IMR-90 (cell line): Measurements from ENCODE around the gene MINDY3. TPM values are rescaled to one million over a fixed set of nuclear protein-coding genes. Genes with fewer than 3 reads are reported as not detected.

ENCODE experiments used
- ATAC-seq: fragments of 200-7000 bp; cut with Tn5 transposase; 2 replicates; pipeline ENCODE4 v1.9.1; 2020; ENCODE audit warnings: low read depth, mild to moderate bottlenecking, moderate library complexity
- BruUV-seq: library from RNA; stranded (reverse); fragments of 400-500 nt; replicated peaks from 2 replicates; lab custom pipeline; 2021; lab: Mats Ljungman, UMichigan
- CTCF ChIA-PET: fragments of 300-600 bp; formaldehyde crosslinking; extraction: SDS; loops from one replicate; lab custom pipeline; 2021; ENCODE audit warnings: antibody characterized with exemption; lab: Yijun Ruan, JAX
- POLR2A ChIA-PET: fragments of 300-600 bp; sonication (Branson Sonifier 250); formaldehyde crosslinking; loops from one replicate; lab custom pipeline; 2022; ENCODE audit warnings: antibody characterized with exemption; ENCODE audit not compliant: unreplicated experiment; lab: Charles Lee
- DNase-seq: peaks from one replicate; pipeline ENCODE4 v3.0.0; 2013
- H2AFZ ChIP-seq: replicated peaks from 2 replicates; pipeline ENCODE3; 2013; ENCODE audit warnings: low read length, mild to moderate bottlenecking; ENCODE audit not compliant: poor library complexity
- H2AK5ac ChIP-seq: 2 replicates; pipeline ENCODE4 v1.6.1; 2013; ENCODE audit warnings: low read depth, low read length, inconsistent platforms
- H2AK9ac ChIP-seq: replicated peaks from 2 replicates; pipeline ENCODE3; 2013; ENCODE audit warnings: mild to moderate bottlenecking, low read depth, low read length, moderate library complexity; ENCODE audit not compliant: poor library complexity
- H2BK120ac ChIP-seq: 2 replicates; pipeline ENCODE4 v1.6.1; 2013; ENCODE audit warnings: low read depth, low read length, inconsistent platforms
- H2BK15ac ChIP-seq: 3 replicates; pipeline ENCODE4 v1.6.1; 2013; ENCODE audit warnings: low read depth, low read length, inconsistent platforms
- H2BK20ac ChIP-seq: 2 replicates; pipeline ENCODE4 v1.6.1; 2013; ENCODE audit warnings: low read depth, mild to moderate bottlenecking, inconsistent platforms, low read length, moderate library complexity
- H2BK5ac ChIP-seq: 2 replicates; pipeline ENCODE4 v1.6.1; 2013; ENCODE audit warnings: mild to moderate bottlenecking, low read depth, low read length, inconsistent platforms; ENCODE audit not compliant: poor library complexity, severe bottlenecking
- H3K14ac ChIP-seq: replicated peaks from 2 replicates; pipeline ENCODE4 v1.6.1; 2013; ENCODE audit warnings: low read depth, low read length, inconsistent platforms
- H3K18ac ChIP-seq: 2 replicates; pipeline ENCODE4 v1.6.1; 2013; ENCODE audit warnings: low read depth, low read length, control low read depth
- H3K23ac ChIP-seq: 2 replicates; pipeline ENCODE4 v1.6.1; 2013; ENCODE audit warnings: low read depth, low read length, inconsistent platforms
- H3K27ac ChIP-seq: 2 replicates; pipeline ENCODE4 v1.5.1; 2013; ENCODE audit warnings: mild to moderate bottlenecking, control low read depth, low read length; ENCODE audit not compliant: insufficient read depth
- H3K27me3 ChIP-seq: 2 replicates; pipeline ENCODE4 v1.6.1; 2013; ENCODE audit warnings: low read length; ENCODE audit not compliant: control insufficient read depth, insufficient read depth
- H3K36me3 ChIP-seq: 2 replicates; pipeline ENCODE4 v1.6.1; 2013; ENCODE audit warnings: low read length, mixed read lengths; ENCODE audit not compliant: control insufficient read depth, insufficient read depth
- H3K4ac ChIP-seq: 2 replicates; pipeline ENCODE4 v1.6.1; 2013; ENCODE audit warnings: low read depth, low read length, inconsistent platforms
- H3K4me1 ChIP-seq: 2 replicates; pipeline ENCODE4 v1.6.1; 2013; ENCODE audit warnings: low read length, mixed read lengths; ENCODE audit not compliant: control insufficient read depth, insufficient read depth
- H3K4me2 ChIP-seq: 2 replicates; pipeline ENCODE4 v1.6.1; 2013; ENCODE audit warnings: low read depth, mild to moderate bottlenecking, control low read depth, low read length, moderate library complexity
- H3K4me3 ChIP-seq: 2 replicates; pipeline ENCODE4 v1.5.1; 2013; ENCODE audit warnings: low read depth, mild to moderate bottlenecking, control low read depth, low read length, moderate library complexity; ENCODE audit not compliant: insufficient read depth
- H3K56ac ChIP-seq: 2 replicates; pipeline ENCODE4 v1.6.1; 2013; ENCODE audit warnings: low read length, inconsistent platforms; ENCODE audit not compliant: insufficient read depth; ENCODE audit errors: extremely low read depth
- H3K79me1 ChIP-seq, 2 experiments: 2 replicates each; pipeline ENCODE4 v1.6.1; 2013; ENCODE audit warnings: low read length in 2 of 2, inconsistent platforms in 1 of 2, low read depth in 1 of 2
- H3K9ac ChIP-seq: 2 replicates; pipeline ENCODE4 v1.6.1; 2013; ENCODE audit warnings: low read depth, low read length, control low read depth
- H3K9me1 ChIP-seq: 2 replicates; pipeline ENCODE4 v1.6.1; 2013; ENCODE audit warnings: low read length, inconsistent platforms; ENCODE audit not compliant: insufficient read depth
- H3K9me3 ChIP-seq: 2 replicates; pipeline ENCODE4 v1.6.1; 2013; ENCODE audit warnings: low read length; ENCODE audit not compliant: control insufficient read depth, insufficient read depth
- H4K20me1 ChIP-seq: 2 replicates; pipeline ENCODE4 v1.6.1; 2013; ENCODE audit warnings: low read length, inconsistent platforms; ENCODE audit not compliant: insufficient read depth
- H4K5ac ChIP-seq: 2 replicates; pipeline ENCODE4 v1.6.1; 2013; ENCODE audit warnings: mild to moderate bottlenecking, low read depth, low read length, control low read depth
- H4K8ac ChIP-seq, 2 experiments: 2 replicates each; pipeline ENCODE4 v1.6.1; 2013; ENCODE audit warnings: low read depth in 2 of 2, low read length in 2 of 2, control low read depth in 1 of 2, inconsistent platforms in 1 of 2
- H4K91ac ChIP-seq: 2 replicates; pipeline ENCODE4 v1.6.1; 2013; ENCODE audit warnings: low read depth, low read length, inconsistent platforms; ENCODE audit not compliant: insufficient read depth
- BHLHE40 ChIP-seq: fragments of 150-350 bp; IDR thresholded peaks from 2 replicates; pipeline ENCODE4 v1.6.1; 2016; ENCODE audit warnings: mild to moderate bottlenecking, low read depth, low read length
- CEBPB ChIP-seq: IDR thresholded peaks from 2 replicates; pipeline ENCODE4 v1.6.1; 2012; ENCODE audit warnings: low read depth, low read length, improper control_type of control experiment
- MAZ ChIP-seq: IDR thresholded peaks from 2 replicates; pipeline ENCODE4 v1.6.1; 2012; ENCODE audit warnings: low read depth, mild to moderate bottlenecking, low read length, improper control_type of control experiment, moderate library complexity, borderline replicate concordance
- MXI1 ChIP-seq: IDR thresholded peaks from 2 replicates; pipeline ENCODE4 v1.6.1; 2012; ENCODE audit warnings: low read depth, mild to moderate bottlenecking, low read length, moderate library complexity, borderline replicate concordance
- NFE2L2 ChIP-seq: fragments of 150-350 bp; IDR thresholded peaks from 2 replicates; pipeline ENCODE4 v1.6.1; 2016; ENCODE audit warnings: low read depth, mild to moderate bottlenecking, low read length
- RAD21 ChIP-seq: IDR thresholded peaks from 2 replicates; pipeline ENCODE4 v1.6.1; 2012; ENCODE audit warnings: low read length, improper control_type of control experiment
- RCOR1 ChIP-seq: IDR thresholded peaks from 2 replicates; pipeline ENCODE4 v1.6.1; 2012; ENCODE audit warnings: mild to moderate bottlenecking, low read length, improper control_type of control experiment; ENCODE audit not compliant: insufficient replicate concordance
- SMC3 ChIP-seq: fragments of 150-350 bp; IDR thresholded peaks from 2 replicates; pipeline ENCODE4 v1.6.1; 2016; ENCODE audit warnings: low read depth, mild to moderate bottlenecking, antibody characterized with exemption, low read length, moderate library complexity
- WGBS, 2 experiments: methylation state at CpG; one replicate each; pipeline versions ENCODE4 v1.1.5 to v1.1.7; 2013; ENCODE audit warnings: missing lambda C conversion rate in 2 of 2; ENCODE audit not compliant: insufficient read length in 1 of 2; ENCODE audit errors: extremely low coverage in 2 of 2; 5-methylcytosine and 5-hydroxymethylcytosine counted together
- dilution Hi-C: fragments of 300-500 bp; cut with HindIII; formaldehyde crosslinking; loops from one replicate; pipeline ENCODE4 v1.14.3; 2018; ENCODE audit warnings: low sequenced_read_pairs; ENCODE audit not compliant: unreplicated experiment
- in situ Hi-C: fragments of 300-500 bp; cut with MboI; formaldehyde crosslinking; loops from 3 replicates; pipeline ENCODE4 v1.14.3; 2019; ENCODE audit warnings: low sequenced_read_pairs, inconsistent platforms, mixed read lengths
- intact Hi-C: fragments of 100-400 bp; cut with micrococcal nuclease; formaldehyde crosslinking; loops from 2 replicates; pipeline ENCODE4 v1.10.0; 2022
- polyA plus RNA-seq, 3 experiments: library from polyadenylated mRNA; depleted of rRNA; stranded (reverse); fragments of >200 nt; gene quantifications; 2 replicates each; pipeline ENCODE4 v1.2.3, GENCODE V29; 2012; ENCODE audit warnings: low replicate concordance in 1 of 3
- total RNA-seq: library from RNA; depleted of rRNA; stranded (reverse); fragments of >200 nt; gene quantifications from 2 replicates; pipeline ENCODE4 v1.2.3, GENCODE V29; 2012
- TF ChIP-seq, protein P1 (sequence below): fragments of 150-350 bp; IDR thresholded peaks from 2 replicates; pipeline ENCODE4 v1.6.1; 2016; ENCODE audit warnings: low read depth, mild to moderate bottlenecking, low read length, moderate library complexity, borderline replicate concordance

Gene MINDY3
- total and polyA plus RNA-seq, 2 of the 4 experiments (the other 2 are of a cell fraction), result 13.9 to 14.5 TPM

DNA sequence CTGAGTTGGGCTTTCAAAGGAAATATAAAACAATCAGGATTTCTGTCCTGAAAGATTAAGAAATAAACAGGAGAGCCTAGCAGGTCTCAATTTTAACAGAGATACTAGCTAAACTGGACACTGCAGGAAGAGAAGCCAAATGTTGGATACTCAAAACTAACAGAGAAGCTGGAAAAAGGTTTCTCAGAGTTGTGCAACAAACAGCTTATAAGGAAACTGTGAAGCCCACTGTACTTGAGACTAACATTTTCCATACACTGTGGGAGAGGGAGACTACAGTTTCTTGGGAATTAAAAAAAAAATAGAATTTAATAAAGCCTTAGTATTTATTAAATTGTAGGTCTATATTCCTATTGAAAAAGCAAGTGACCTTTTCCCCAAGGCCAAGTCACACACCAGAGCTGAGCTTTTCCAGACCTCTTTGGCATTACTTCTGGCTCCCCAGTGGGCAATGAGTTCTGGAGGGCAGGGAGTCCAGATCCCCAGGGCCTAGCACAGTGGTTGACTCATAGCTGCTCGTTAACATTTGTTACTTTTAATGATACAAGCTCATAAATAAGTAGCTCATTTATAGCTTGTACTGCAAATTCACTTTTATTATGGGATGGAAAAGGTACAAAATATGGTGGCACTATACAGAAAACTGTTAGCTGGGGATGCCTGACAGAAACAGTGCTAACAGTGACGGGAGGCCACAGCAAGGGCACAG lies 68.3 kb downstream of the MINDY3 start:
- Histone ChIP-seq H2AK5ac (0 out of 2 replicates have a peak overlapping the region, but pooled peaks have one; percentile 44), H3K27me3 (no peaks in the 10 kb centered on the region), H4K8ac (no peak overlapping the region; a peak in 1 of 4 replicates), H3K9me1 (peaks cover 2% of the 10 kb centered on the region), H3K4ac (peak overlapping the region; percentile 45; the same call in 1 of the 2 replicates), H2BK120ac (no peak overlapping the region), H3K79me1 (peaks cover 2 to 5% of the 10 kb centered on the region in 2 experiments; a peak in 1 of 4 replicates), H4K5ac (no peak overlapping the region), H4K91ac (no peak overlapping the region), H2BK20ac (no peak overlapping the region), H3K36me3 (peaks cover 3% of the 10 kb centered on the region; the same call in 1 of the 2 replicates), H2AFZ (no peak overlapping the region), H3K9me3 (no peaks in the 10 kb centered on the region), H4K20me1 (no peaks in the 10 kb centered on the region), H2BK5ac (no peak overlapping the region), H2BK15ac (no peak overlapping the region), H3K18ac (no peak overlapping the region), H3K23ac (no peak overlapping the region), H3K27ac (peak overlapping the region; percentile 23; the same call in 1 of the 2 replicates), H3K56ac (no peak overlapping the region), H3K4me3 (no peak overlapping the region), H2AK9ac (no peak overlapping the region), H3K4me2 (no peak overlapping the region), H3K14ac (0 out of 2 replicates have a peak overlapping the region, but pooled peaks have one; percentile 52), H3K4me1 (peaks cover 11% of the 10 kb centered on the region), H3K9ac (no peak overlapping the region)
- dilution Hi-C loops, result no loop called here
- ATAC-seq (no peak), DNase-seq (peak; percentile 7)
- WGBS, 2 experiments, result 100% methylated on average over 1 of the region's 2 CpGs; no CpG with 5 or more reads in 1 of the 2 experiments
- intact Hi-C loops, result no loop called here
- CTCF ChIA-PET, result interaction anchor here (1.4 kb wide), 1 partner anchor 10 kb away, joined by 3 read pairs; no protein-coding TSS in a partner anchor
- BruUV-seq, result no TSS peak
- in situ Hi-C loops, result no loop called here
- TF ChIP-seq, protein P1, sequence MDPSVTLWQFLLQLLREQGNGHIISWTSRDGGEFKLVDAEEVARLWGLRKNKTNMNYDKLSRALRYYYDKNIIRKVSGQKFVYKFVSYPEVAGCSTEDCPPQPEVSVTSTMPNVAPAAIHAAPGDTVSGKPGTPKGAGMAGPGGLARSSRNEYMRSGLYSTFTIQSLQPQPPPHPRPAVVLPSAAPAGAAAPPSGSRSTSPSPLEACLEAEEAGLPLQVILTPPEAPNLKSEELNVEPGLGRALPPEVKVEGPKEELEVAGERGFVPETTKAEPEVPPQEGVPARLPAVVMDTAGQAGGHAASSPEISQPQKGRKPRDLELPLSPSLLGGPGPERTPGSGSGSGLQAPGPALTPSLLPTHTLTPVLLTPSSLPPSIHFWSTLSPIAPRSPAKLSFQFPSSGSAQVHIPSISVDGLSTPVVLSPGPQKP, result no peak
- no peak for TF ChIP-seq RCOR1
- TF ChIP-seq MXI1, result no peak
- no peak for TF ChIP-seq SMC3
- peak; percentile 60 for TF ChIP-seq CEBPB
- no peak for TF ChIP-seq BHLHE40
- TF ChIP-seq NFE2L2, result no peak
- TF ChIP-seq MAZ, result no peak
- no peak for TF ChIP-seq RAD21
- POLR2A ChIA-PET, result no interaction called here
